Heart left ventricle (tissue), 16 donors: ENCODE measurements around the gene NLRX1. TPM values are rescaled to one million over a fixed set of nuclear protein-coding genes. Genes with fewer than 3 reads are reported as not detected.
A peak's percentile ranks its signal among the peaks of the same experiment; 100 is the strongest.

Source experiments
- ATAC-seq, 4 donors: fragments of 200-7000 bp; cut with Tn5 transposase; one replicate each; pipeline ENCODE4 v1.9.1; 2020 to 2022; ENCODE audit warnings: moderate library complexity in 4 of 4, mild to moderate bottlenecking in 3 of 4, moderate number of reproducible peaks in 1 of 4
- DNase-seq, 5 donors: peaks; one replicate each; pipeline ENCODE4 v3.0.0-alpha.2; 2020
- H3K27ac ChIP-seq, 12 donors: fragments of 200-600 bp; sonication (generic) in 4 of 12; one replicate each; pipeline versions ENCODE4 v1.5.0 to v1.8.0; 2016 to 2022; ENCODE audit warnings: mild to moderate bottlenecking in 2 of 12
- H3K27me3 ChIP-seq, 9 donors: fragments of 200-600 bp; sonication (generic) in 2 of 9; one replicate each; pipeline versions ENCODE4 v1.5.1 to v1.8.0; 2016 to 2022; ENCODE audit warnings: mild to moderate bottlenecking in 3 of 9
- H3K36me3 ChIP-seq, 9 donors: fragments of 200-600 bp; sonication (generic) in 2 of 9; one replicate each; pipeline versions ENCODE4 v1.5.0 to v1.8.0; 2018 to 2022; ENCODE audit warnings: mild to moderate bottlenecking in 2 of 9
- H3K4me1 ChIP-seq, 12 donors: fragments of 200-600 bp; sonication (generic) in 4 of 12; one replicate each; pipeline versions ENCODE4 v1.5.0 to v1.8.0; 2016 to 2022; ENCODE audit warnings: mild to moderate bottlenecking in 3 of 12
- H3K4me3 ChIP-seq, 12 donors: fragments of 200-600 bp; sonication (generic) in 4 of 12; one replicate each; pipeline versions ENCODE4 v1.5.0 to v1.8.0; 2017 to 2022; ENCODE audit warnings: mild to moderate bottlenecking in 9 of 12, moderate library complexity in 4 of 12
- H3K9me3 ChIP-seq, 12 donors: fragments of 200-600 bp; sonication (generic) in 4 of 12; one replicate each; pipeline versions ENCODE4 v1.5.0 to v1.8.0; 2016 to 2022; ENCODE audit warnings: mild to moderate bottlenecking in 1 of 12
- CTCF ChIP-seq, 12 donors: fragments of 200-600 bp; sonication (generic) in 4 of 12; IDR thresholded peaks; one replicate each; pipeline versions ENCODE4 v1.5.0 to v1.8.0; 2018 to 2022; ENCODE audit warnings: antibody characterized with exemption in 12 of 12, mild to moderate bottlenecking in 5 of 12
- POLR2A ChIP-seq, 2 donors: fragments of 450-650 bp; IDR thresholded peaks; one replicate each; pipeline ENCODE4 v1.6.1; 2017; ENCODE audit warnings: antibody characterized with exemption in 2 of 2, mild to moderate bottlenecking in 2 of 2, moderate library complexity in 2 of 2
- WGBS, 4 donors: extraction: QIAGEN DNeasy Blood & Tissue Kit in 2 of 4; methylation state at CpG; one replicate each; pipeline versions ENCODE4 v1.1.5 to v1.1.7; 2013 to 2018; 5-methylcytosine and 5-hydroxymethylcytosine counted together
- intact Hi-C, 10 donors: fragments of 100-400 bp; cut with DNase I; formaldehyde crosslinking; loops; one replicate each; pipeline versions ENCODE4 v1.11.1 to v1.14.2; 2022
- polyA plus RNA-seq, 2 donors: library from polyadenylated mRNA; stranded (reverse); fragments of 200-250 nt; gene quantifications; one replicate each; pipeline ENCODE4 v1.2.3, GENCODE V29; 2013
- total RNA-seq, 9 donors: library from RNA; depleted of rRNA in 2 of 9; stranded (reverse); fragments of >200 nt in 2 of 9; fragmentation: NEBNext Ultra II Directional in 3 of 9; extraction: Animal tissue kit (Norgen Biotek cat#: 25700) in 3 of 9; gene quantifications; one replicate each; pipeline versions ENCODE4 v1.1.0 to v1.2.4, GENCODE V29; 2016 to 2023
- donor health status: ischemic (EF 13 %, LVEDD 7.1; RV severe dilation, severe dysfunction).
- donor health status: healthy with polysubstance abuse.
- donor health status: DM: no; HTN: yes; CAD: no.
- donor health status: DM: no; HTN: no; CAD: no.
- donor health status: ischemic (EF 25% LVEDD 6.9; RV normal size, moderate dysfunction).
- donor health status: ischemic (EF 25% LVEDD 5.7; RV mildly dilated, moderate dysfunction).
- donor health status: healthy.
- donor health status: DM: yes; HTN: yes; CAD: no.
- donor health status: ischemic (EF 35%, LVEDD 5.7; RV mildly dilated, moderate dysfunction).
- donor health status: nonischemic (EF 11% LVEDD 7.7; RV severe dilation, severe dysfunction).
- donor health status: DM: yes; HTN: yes; CAD: no.
- donor health status: PGD.
- donor health status: ischemic (EF 29% LVEDD 5.4; RV normal size, mild dysfunction).
- donor health status: nonischemic (EF 23%, LVEDD 6.1; RV moderate dilation, normal function).

Gene NLRX1
- total and polyA plus RNA-seq, 11 donors: 10.6 to 47.0 (median 29.5) TPM

GRCh38 chr11:119206511-119207414 is 38.2 kb downstream of the NLRX1 start:
- DNase-seq (peak; percentile 67 to 83 (median 72)), ATAC-seq (peak; percentile 5 to 48 (median 28))
- WGBS, 4 donors: 1 to 2% (median 1%) methylated on average over 22 to 41 of the region's 41 CpGs
- no peak for TF ChIP-seq CTCF (IDR thresholded peaks at IDR 0.05)
- no peak for TF ChIP-seq POLR2A (IDR thresholded peaks at IDR 0.05)
- H3K9me3 ChIP-seq: no peaks in the 10 kb centered on the region
- H3K27ac ChIP-seq: peak overlapping the region; percentile 82 to 98 (median 95)
- H3K27me3 ChIP-seq: no peaks in the 10 kb centered on the region
- H3K4me3 ChIP-seq: peak overlapping the region; percentile 84 to 99 (median 95)
- intact Hi-C loops: loop anchor here in 9 of 10 donors (2.0 to 10.0 kb wide), 11 partner anchors 56 to 268 kb away; partner anchors contain the start of gene USP2 (in 1 of the 9)
- H3K4me1 ChIP-seq: peaks cover 0 to 50% (median 17%) of the 10 kb centered on the region in 12 donors
- no peaks in the 10 kb centered on the region for H3K36me3 ChIP-seq

- H3K9me3 ChIP-seq: no peaks in the 10 kb centered on the region
- peaks cover 0 to 53% (median 18%) of the 10 kb centered on the region in 12 donors for H3K4me1 ChIP-seq
- WGBS, 4 donors: 30 to 36% (median 31%) methylated on average over 11 of the region's 11 CpGs
- no peak for DNase-seq
- H3K27ac ChIP-seq: peak overlapping the region in 7 of 12 donors; percentile 82 to 98 (median 95)
- no peaks in the 10 kb centered on the region for H3K36me3 ChIP-seq
- no peak for TF ChIP-seq POLR2A (IDR thresholded peaks at IDR 0.05)
- TF ChIP-seq CTCF (IDR thresholded peaks at IDR 0.05): no peak
- no peak for ATAC-seq
- H3K27me3 ChIP-seq: no peaks in the 10 kb centered on the region
- intact Hi-C loops: loop anchor here in 9 of 10 donors (2.0 to 10.0 kb wide), 11 partner anchors 55 to 267 kb away; partner anchors contain the start of gene USP2 (in 1 of the 9)
- peak overlapping the region; percentile 84 to 99 (median 95) for H3K4me3 ChIP-seq
These were observed 39.0 kb downstream of the NLRX1 start for GRCh38 chr11:119207415-119207960.

- ATAC-seq (no peak), DNase-seq (no peak)
- Histone ChIP-seq H3K9me3 (no peaks in the 10 kb centered on the region), H3K4me1 (peaks cover 0 to 61% (median 22%) of the 10 kb centered on the region in 12 donors), H3K36me3 (no peaks in the 10 kb centered on the region), H3K27me3 (no peaks in the 10 kb centered on the region), H3K4me3 (no peak overlapping the region), H3K27ac (no peak overlapping the region)
- 86 to 93% (median 89%) methylated on average over 7 of the region's 7 CpGs for WGBS, 4 donors
- intact Hi-C loops: loop anchor here in 9 of 10 donors (5.0 to 10.0 kb wide), 8 partner anchors 53 to 266 kb away; no protein-coding TSS in a partner anchor
- TF ChIP-seq POLR2A (IDR thresholded peaks at IDR 0.05) (no peak), CTCF (IDR thresholded peaks at IDR 0.05) (no peak)
These were observed 40.7 kb downstream of the NLRX1 start for GRCh38 chr11:119209186-119209585.

- no peaks in the 10 kb centered on the region for H3K9me3 ChIP-seq
- no peaks in the 10 kb centered on the region for H3K36me3 ChIP-seq
- H3K4me3 ChIP-seq: no peak overlapping the region
- H3K4me1 ChIP-seq: peaks cover 0 to 58% (median 22%) of the 10 kb centered on the region in 12 donors
- 83 to 91% (median 90%) methylated on average over 3 of the region's 3 CpGs for WGBS, 4 donors
- H3K27ac ChIP-seq: no peak overlapping the region
- intact Hi-C loops: loop anchor here in 1 of 10 donors (5.0 kb wide), 1 partner anchor 72 kb away; no protein-coding TSS in a partner anchor
- TF ChIP-seq CTCF (IDR thresholded peaks at IDR 0.05) (no peak), POLR2A (IDR thresholded peaks at IDR 0.05) (no peak)
- ATAC-seq: no peak
- DNase-seq: no peak
- no peaks in the 10 kb centered on the region for H3K27me3 ChIP-seq
These were observed 41.5 kb downstream of the NLRX1 start for GRCh38 chr11:119210050-119210449.
